Cardiac septum (tissue), 1 donor: Measurements from ENCODE around the gene ATP8B4. TPM values are rescaled to one million over a fixed set of nuclear protein-coding genes. Genes with fewer than 3 reads are reported as not detected.

ENCODE experiments used
- DNase-seq: peaks from one replicate; pipeline ENCODE4 v3.0.0-alpha.2; 2020; ENCODE audit warnings: low spot score
- intact Hi-C: fragments of 100-400 bp; cut with DNase I; formaldehyde crosslinking; loops from one replicate; pipeline ENCODE4 v1.14.0; 2022
- total RNA-seq: library from RNA; stranded (reverse); fragmentation: NEBNext Ultra II Directional; extraction: Animal tissue kit (Norgen Biotek cat#: 25700); gene quantifications from one replicate; pipeline ENCODE4 v1.2.1, GENCODE V29; 2021
- donor health status: DM: no; HTN: no; CAD: no.

The ATP8B4 gene
- total RNA-seq, 1 donor from 2014 or later: 3.1 TPM

GRCh38 chr15:49848282-49848724, 270.7 kb downstream of the ATP8B4 start:
- no peak for DNase-seq
- intact Hi-C loops: no loop called here

DNA sequence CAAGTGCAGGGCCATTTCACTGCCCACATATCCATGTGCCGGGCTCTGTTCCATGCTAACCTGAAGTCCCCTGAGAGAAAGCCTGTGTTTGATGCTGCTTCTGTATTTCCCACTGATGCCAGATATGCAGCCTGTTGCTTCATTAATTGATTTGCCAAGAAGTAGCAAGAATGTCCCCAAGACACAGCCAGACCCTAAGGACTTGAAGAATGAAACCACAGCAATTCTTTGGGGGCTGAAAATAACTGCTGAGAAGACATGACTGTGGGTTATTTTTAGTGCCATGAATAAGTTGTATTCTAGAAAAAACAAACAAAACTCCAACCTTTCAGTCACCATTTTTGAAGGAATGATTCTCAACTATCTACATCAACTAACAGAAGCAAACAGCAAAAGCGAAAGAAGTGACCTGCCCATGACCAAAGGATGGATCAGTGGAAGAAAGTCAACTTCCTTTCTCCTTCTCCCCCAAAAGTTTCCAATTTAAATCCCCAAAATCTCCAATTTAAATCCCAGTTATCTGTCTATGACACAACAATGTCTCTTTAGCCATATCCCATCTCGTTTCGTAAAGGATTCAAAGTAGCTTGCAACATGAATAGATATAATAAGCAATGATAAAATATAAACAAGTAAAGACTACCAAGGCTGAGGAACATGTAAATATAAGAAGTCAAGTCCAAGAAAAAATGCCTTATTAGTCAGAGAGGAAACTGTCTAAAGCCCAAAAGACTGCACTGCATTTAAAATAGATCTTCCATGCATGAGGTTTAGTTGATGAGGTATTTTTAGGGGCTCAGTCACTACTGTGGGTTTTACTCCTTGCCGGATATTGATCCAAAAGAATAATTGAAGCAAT, 271.4 kb downstream of the ATP8B4 start:
- DNase-seq: no peak
- intact Hi-C loops: no loop called here

- intact Hi-C loops: no loop called here
Observed at GRCh38 chr15:49844390-49844789, 274.6 kb downstream of the ATP8B4 start.

DNA sequence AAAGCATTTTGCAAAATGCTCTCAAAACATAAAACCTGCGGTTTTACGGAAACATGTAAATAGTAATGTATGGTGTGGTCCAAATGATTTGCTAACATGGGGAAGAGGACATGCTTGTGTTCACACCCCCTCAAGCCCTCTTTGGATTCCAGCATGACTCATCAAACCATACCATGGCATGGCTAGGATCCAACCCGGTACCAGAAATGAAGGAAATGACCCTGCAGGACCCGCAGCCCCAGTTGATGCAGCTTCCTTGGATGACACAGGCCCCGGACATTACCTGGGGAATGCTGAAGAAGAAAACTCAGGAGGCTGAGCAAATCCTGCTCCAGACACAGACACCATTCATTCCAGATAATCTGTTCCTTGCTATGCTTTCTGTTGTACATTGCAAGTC, 275.3 kb downstream of the ATP8B4 start:
- intact Hi-C loops: no loop called here
- DNase-seq: no peak

More at GRCh38 chr15:49844390-49844789, 274.6 kb downstream of the ATP8B4 start:
- DNase-seq: no peak

- intact Hi-C loops: no loop called here
- no peak for DNase-seq
Observed at GRCh38 chr15:49842031-49842730, 276.9 kb downstream of the ATP8B4 start.

DNA sequence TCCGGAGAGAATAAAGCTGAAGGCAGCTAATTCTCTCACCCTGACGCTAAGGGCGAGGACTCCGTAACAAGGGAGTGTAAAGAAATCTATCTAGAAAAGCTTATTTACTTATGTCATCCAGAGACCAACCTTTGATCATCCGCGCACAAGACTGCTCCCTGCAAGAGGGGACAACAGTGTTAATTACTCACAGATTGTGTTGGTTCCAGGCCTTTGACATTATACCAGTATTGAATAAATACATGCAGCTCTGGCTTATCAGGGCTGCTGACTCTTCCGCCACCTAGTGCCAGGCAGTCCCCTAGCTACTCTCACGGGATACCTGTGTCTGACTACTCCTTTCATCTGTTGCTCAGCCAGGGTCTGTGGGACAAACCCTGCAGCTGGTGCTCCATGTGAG, 286.5 kb downstream of the ATP8B4 start:
- no peak for DNase-seq
- intact Hi-C loops: no loop called here

GRCh38 chr15:49831206-49831965, 287.6 kb downstream of the ATP8B4 start:
- peak; percentile 75 for DNase-seq
- intact Hi-C loops: no loop called here

DNA sequence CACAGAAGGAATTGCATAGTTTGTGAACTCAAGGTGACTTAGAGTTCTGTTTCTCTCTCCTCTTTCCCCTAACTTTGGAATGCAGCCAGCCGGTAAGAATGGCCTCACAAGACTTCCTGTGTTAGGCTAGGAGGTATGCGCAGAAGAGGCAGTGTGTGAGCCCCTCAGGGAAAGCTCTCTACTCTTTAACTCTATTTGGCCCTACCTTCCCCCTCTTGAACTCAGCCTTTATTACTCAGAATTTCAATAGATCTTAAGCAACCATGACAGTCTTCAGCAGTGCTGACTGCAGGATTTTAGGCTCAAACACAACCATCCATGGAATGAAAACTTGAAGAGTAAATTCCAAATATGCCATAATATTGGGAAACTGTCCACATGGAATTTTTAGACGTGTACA, 288.6 kb downstream of the ATP8B4 start:
- DNase-seq: no peak
- intact Hi-C loops: no loop called here

- intact Hi-C loops: no loop called here
- DNase-seq: no peak
Observed at GRCh38 chr15:49827311-49827710, 291.7 kb downstream of the ATP8B4 start.

DNA sequence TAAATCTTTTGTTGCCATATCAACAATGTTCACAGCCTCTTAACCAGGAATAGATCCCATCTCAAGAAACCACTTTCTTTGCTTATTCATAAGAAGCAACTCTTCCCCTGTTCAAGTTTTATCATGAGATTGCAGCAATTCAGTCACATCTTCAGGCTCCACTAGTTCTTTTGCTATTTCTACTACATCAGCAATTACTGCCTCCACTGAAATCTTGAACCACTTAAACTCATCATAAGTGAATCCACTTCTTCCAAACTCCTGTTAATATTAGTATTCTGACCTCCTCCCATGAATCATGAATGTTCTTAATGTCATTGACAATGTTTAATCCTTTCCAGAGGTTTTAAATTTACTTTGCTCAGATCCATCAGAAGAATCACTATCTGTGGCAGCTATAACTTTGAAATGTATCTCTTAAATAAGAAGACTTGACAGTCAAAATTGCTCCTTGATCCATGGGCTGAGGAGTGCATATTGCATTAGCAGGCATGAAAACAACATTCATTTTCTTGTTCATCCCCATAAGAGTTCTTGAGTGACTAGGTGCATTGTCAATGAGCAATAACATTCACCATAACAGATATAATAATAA, 292.3 kb downstream of the ATP8B4 start:
- DNase-seq: no peak
- intact Hi-C loops: no loop called here

DNA sequence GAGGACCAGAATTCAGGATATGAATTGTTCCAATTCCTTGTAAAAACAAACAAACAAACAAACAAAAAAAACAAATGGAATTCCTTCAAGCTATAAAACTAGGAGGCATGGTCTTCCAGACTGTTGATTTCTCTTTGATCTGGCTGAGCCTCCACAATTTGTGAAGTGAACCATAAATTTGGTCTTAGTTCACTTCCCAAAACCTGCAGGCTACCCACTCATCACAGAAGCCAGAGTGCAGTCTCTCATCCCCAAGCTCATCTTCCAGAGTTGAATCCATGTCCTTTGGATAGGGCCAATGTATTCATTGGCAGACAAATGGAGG, 294.3 kb downstream of the ATP8B4 start:
- intact Hi-C loops: no loop called here
- DNase-seq: no peak

DNA sequence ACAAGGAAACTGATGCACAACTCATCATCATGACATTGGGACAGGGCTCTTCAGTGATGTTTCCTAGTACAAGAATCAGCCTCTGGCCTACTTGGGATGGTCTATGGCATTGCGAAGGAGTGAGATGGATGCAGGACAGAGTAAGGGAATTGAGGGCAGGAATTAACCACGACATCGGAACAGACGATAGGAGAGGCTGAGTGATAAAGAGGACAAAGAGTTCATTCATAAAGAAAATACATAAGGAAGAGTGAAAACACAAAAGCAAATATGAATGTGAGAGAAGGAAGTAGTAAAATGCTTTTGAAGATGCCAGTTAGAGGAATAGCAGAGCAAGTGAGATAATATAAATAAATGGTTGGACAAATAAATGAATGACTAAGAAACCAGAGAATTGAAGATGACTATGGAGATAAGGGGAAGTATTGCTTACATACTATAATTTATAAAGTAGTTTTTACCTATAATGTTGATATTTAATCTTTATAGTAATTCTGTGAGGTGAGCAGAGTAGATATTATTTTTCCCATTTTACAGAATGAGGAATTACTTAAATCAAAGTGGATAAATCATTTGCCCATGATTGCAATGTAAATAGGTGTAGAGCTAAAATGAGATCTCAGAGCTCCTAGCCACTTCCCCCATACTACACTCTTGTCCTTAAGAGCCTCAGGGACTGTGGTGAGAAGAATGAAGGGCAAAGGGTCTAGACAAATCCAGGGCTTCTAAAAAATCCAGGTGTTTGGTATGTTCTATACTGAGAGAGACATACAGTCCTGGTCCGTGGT, 294.9 kb downstream of the ATP8B4 start:
- intact Hi-C loops: no loop called here
- DNase-seq: no peak

- intact Hi-C loops: no loop called here
Observed at GRCh38 chr15:49817100-49817499, 301.9 kb downstream of the ATP8B4 start.

GRCh38 chr15:49815950-49816349, 303.1 kb downstream of the ATP8B4 start:
- intact Hi-C loops: no loop called here
- DNase-seq: no peak

More at GRCh38 chr15:49817100-49817499, 301.9 kb downstream of the ATP8B4 start:
- DNase-seq: no peak

- no peak for DNase-seq
- intact Hi-C loops: no loop called here
Observed at GRCh38 chr15:49815526-49815925, 303.5 kb downstream of the ATP8B4 start.

DNA sequence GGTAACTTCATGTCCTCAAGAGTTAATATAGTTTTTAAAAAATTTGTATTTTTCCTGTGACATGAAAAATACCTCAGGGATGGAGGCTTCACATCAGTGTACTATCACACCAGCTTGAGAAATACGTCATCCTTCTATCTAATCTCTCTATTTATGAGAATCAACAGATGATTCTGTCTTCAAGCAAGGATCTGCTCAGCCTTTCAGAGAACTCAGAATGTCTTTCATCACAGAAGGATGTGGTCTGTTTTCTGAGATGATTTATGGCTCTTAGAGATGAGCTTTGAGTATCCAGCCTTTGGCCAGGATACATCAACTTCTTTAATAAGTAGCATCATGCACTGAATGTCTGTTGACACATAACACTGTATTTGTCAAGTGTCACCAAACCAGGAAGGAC, 304.3 kb downstream of the ATP8B4 start:
- intact Hi-C loops: no loop called here
- DNase-seq: no peak

- no peak for DNase-seq
- intact Hi-C loops: no loop called here
Observed at GRCh38 chr15:49813625-49814024, 305.4 kb downstream of the ATP8B4 start.

- no peak for DNase-seq
- intact Hi-C loops: no loop called here
Observed at GRCh38 chr15:49810720-49811119, 308.3 kb downstream of the ATP8B4 start.

GRCh38 chr15:49809894-49810609, 309.0 kb downstream of the ATP8B4 start:
- no peak for DNase-seq
- intact Hi-C loops: no loop called here
